Epidermal melanocyte (primary cell): ENCODE measurements around the gene HES2.
"Not testable (repeated sequence)": the region's sequence is repeated elsewhere in the genome, so short reads cannot be mapped to it uniquely, and the experiment has no call there.

Source experiments
- DNase-seq: peaks from one replicate; pipeline ENCODE4 v3.0.0; 2011; ENCODE audit warnings: low spot score; ENCODE audit not compliant: insufficient read length

HES2 gene, protein sequence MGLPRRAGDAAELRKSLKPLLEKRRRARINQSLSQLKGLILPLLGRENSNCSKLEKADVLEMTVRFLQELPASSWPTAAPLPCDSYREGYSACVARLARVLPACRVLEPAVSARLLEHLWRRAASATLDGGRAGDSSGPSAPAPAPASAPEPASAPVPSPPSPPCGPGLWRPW

DNA sequence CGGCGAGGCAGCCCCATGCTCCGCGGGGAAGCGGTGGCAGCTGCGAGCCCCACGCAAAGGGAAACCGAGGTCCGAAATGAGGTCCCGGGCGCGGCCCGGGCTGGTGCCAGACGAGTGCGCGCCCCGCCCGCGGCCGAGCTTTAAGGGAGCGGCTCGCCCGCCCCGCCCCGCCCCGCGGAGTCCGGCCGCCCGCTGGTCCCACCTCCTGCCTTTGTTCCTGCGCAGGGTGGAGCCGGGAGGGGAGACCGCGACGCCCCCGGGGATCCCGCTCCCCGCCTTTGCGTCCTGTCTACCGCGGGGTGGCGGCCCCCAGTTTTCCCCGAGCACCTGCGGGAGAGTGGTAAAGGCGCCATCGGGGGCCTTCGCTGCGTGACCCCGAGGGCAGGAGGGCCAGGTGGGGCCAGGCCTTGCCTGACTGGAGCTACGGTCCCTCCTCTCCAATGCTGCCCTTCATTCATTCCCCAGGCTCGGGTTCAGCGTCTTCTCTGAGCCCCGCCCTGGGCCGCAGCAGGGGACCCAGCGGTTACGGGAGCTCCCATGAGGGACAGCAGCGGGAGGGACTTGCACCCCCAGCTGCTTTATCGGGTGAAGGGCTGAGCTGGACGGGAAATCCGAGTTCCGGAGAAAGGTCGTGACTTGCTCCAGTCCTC is at the start of gene HES2:
HES2 (minus strand) TSS at position 116 of the 650 bp plus-strand sequence; CDS start at position 17, 99 bp downstream.
- peak; percentile 42 for DNase-seq

DNA sequence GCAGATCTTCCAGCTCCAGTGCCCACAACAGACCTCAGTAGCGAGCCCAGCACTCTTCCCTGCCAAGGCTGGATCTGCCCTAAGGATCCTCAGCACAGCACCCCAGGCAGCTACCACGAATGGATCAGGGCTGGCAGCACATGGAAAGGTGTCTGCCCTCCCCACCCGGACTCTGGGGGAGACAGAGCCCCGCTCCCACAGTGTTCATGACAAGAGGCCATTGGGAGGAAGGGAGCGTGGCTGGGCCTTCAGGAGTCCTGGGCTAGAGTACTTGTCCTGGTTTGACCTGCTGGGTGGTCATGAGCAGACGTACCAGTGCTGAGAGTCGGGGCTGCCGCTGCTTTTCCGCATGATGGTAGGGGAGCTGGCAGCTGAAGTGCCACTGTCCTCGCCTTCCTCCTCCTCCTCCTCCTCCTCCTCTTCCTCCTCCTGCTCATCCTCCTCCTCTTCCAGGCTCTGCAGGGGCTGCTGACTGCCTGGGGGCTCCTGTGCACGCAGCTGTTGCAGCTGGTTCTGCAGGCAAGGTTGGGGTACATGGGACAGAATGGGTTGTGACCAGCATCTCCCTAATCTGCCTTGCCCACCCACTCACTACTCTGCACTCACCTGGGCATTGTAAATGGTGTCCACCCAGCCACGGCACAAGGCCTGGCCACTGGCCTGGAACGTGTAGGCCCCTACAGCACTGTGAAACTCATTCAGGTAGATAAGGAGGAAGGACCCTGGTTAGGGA is 49.2 kb upstream of the HES2 start:
- DNase-seq = no peak

DNA sequence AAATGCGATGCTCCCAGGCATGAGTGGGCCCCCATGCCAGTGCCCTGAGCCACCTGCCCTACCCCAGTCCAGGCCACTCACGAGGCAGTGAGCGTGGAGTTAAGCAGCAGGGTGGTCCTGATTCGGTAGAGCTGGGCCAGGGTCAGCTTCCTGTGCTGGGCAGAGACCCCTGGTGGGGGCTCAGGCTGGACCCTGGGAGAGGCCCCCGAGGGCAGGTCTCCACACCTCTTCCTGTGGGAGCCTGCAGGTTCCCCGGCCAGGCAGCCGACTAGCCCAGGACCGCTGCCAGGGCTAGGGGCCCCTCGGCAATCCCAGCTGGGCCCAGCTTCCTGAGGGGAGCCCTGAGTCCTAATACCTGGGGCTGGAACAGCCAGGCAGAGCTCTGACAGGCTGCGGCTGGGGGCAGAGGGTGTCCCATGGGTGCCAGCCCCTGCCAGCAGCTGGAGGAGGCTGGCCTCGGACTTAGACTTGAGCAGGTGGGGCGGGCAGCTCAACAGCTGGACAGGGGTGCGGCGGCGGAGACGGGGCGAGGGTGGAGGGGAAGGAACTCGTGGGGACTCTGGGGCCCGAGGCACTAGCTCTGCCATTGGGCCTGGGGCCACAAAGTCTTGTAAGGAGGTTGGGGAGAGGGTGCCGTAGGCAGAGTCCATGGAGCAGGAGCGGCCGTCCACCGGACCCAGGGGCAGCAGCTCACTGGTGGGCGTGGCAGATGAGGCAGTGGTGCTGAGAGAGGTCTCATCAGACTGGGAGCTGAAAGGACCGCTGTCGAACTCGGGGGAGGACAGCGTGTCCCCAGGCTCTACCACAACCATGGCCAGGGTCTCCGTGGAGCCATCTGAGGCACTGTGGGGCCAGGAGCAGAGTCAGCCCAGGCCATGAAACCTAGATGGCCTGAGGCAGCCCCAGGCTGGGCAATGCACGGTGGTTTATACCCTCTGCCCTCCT is 48.3 kb upstream of the HES2 start:
- DNase-seq = no peak

DNA sequence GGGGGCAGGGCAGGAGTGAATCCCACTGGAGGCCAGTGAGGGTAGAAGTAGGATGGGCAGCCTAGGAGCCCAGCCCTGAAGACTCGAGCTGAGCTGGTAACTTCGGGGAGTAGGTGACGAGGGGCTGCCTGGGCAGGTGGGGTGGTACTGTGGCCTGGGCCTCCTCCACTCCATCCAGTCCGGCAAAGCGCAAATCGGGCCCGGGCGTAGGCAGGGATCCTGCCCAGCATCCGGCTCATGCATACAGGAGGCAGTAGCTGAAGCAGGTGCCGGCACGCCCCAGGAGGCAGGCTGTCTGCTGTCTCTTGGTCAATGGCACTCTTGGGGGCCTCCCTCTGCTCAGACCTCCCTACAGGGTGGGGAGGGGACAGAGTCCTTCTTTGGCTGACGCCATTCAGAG is 47.5 kb upstream of the HES2 start:
- DNase-seq = no peak

DNA sequence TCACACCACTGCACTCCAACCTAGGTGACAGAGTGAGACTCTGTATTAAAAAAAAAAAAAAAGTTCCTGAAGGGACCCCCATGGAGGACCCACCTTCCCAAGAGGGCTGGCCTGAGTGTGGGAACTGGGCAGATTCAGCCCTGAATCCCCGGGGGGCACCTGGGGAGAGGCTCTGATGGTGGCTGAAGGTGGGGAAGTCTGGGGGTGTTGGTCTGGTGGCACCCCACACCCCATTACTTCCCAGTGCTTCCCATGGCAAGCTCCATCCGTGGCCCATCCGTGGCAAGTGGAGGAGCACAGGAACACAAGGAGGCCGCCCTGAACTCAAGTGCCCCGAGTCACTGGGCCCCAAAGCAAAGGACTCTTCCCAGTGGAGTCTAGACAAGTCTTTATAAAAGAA is 47.0 kb upstream of the HES2 start:
- DNase-seq = no peak

DNA sequence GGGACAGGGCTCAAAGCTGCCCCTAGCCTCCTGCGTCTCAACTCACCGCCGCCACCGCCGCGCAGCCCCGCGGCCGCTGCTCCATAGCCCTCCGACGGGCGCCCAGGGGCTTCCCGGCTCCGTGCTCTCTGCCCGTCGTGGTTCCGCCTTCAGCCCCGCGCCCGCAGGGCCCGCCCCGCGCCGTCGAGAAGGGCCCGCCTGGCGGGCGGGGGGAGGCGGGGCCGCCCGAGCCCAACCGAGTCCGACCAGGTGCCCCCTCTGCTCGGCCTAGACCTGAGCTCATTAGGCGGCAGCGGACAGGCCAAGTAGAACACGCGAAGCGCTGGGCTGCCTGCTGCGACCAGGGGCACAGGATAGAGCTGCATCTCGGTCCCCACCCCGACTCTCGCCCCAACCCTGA is 46.3 kb upstream of the HES2 start, which contains the start of gene TNFRSF25:
TNFRSF25 (minus strand) TSS at position 151 of the 400 bp plus-strand sequence; CDS start at position 85, 66 bp downstream.
- DNase-seq = no peak

DNA sequence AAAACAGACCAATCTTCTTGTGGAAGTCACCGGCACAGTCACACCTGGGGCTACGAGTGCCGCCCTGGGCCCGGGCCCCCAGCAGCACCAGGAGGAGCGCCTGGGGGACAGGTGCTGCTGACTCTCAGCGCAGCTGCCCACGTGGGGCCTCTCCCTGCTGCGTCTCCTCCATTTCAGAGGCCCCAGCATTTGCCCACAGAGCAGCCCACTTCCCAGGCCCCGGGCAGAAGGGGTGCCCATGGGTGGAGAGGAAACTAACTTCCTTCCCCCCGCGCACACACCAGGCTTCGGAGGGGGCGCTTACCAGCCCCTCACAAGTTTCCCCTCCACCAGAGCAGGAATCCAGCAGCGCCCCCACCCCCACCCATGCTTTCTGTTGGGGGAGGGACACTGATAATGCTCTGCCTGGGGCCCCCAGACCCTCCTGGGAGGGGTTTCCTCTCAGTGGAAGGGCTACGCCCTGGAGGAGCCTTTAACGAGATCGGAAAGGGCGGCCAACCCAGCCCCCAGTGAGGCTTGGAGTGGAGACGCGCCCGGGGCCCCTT is 45.8 kb upstream of the HES2 start:
- DNase-seq = no peak

DNA sequence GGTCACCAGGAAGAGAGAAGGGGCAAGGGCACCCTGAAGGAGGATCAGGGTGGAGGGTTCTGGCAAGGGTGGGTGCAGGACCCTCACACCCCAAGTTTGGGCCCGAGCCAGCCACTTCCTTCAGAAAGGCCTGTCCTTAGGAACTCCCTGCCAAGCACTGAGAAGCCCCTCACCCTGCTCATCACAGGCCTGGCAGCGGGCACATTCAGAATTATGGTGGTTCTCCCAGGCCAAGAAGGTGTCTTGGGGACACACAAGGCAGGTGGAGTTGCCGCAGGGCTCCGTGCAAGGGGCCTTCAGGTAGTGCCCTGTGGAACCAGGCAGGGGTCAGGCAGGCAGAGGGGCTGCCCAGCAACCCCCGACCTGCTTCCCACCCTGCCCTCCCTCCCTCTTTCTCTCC is 45.2 kb upstream of the HES2 start:
- DNase-seq = no peak

DNA sequence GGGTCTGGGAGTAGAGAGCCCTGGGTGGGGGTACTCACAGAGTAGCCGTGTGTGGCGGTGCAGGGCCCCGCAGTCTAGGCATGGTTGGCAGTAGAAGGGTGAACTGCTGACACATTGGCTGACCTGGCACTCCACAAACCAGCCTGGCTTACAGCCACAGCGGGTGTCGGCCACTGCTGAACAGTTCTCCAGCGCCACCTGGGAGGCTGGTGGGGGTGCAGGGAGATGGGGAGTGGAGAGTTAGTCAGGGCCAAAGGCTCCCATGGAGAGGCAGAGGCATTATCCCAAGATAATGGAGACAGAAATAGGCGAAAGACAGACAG is 44.8 kb upstream of the HES2 start:
- DNase-seq = no peak

DNA sequence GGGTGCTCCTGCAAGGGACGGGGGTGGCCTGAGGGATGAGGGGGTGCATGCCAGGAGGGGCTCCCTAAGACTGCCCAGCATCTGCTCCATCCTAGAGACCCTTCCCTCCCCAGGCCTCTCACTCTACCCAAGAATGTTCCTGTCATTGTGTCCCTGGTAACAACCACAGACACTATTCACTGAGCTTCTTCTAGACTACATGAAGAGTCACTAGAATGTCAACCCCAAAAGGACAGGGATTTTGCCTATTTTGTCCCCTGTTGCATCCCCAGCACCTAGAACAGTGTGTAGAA is 43.3 kb upstream of the HES2 start:
- DNase-seq = no peak

DNA sequence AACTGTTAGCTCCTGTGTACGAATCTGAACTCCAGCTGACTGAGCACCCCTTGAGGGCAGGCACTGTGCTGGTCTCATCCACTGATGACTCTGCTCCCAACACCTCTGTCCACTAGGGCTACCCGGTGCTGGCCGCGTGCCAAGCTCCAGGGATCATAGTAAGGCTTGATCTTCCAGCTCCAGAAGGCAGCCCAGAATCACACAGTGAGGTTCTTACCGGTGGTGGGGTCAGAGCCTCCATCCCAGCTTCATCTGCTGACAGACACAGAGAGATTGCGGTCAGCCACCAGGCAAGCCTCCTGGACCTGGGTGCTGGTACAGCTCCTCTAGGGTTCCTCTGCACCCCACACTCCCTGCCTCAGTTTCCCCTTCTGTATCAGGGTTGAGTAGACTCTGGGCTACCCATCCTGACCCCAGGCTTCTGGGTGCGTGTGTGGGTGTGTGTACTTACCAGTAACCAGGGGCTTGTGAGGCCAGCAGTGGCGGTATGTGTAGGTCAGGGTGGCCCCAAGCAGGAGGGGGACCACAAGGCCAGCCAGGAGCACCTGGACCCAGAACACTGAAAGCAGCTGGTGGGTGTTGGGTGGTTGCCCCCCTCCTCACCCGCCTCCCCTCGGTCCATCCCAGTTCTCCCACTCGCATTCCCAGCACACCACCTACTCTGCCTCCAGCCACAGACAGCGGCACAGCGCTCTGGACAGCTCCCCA is 42.8 kb upstream of the HES2 start:
- DNase-seq = no peak

DNA sequence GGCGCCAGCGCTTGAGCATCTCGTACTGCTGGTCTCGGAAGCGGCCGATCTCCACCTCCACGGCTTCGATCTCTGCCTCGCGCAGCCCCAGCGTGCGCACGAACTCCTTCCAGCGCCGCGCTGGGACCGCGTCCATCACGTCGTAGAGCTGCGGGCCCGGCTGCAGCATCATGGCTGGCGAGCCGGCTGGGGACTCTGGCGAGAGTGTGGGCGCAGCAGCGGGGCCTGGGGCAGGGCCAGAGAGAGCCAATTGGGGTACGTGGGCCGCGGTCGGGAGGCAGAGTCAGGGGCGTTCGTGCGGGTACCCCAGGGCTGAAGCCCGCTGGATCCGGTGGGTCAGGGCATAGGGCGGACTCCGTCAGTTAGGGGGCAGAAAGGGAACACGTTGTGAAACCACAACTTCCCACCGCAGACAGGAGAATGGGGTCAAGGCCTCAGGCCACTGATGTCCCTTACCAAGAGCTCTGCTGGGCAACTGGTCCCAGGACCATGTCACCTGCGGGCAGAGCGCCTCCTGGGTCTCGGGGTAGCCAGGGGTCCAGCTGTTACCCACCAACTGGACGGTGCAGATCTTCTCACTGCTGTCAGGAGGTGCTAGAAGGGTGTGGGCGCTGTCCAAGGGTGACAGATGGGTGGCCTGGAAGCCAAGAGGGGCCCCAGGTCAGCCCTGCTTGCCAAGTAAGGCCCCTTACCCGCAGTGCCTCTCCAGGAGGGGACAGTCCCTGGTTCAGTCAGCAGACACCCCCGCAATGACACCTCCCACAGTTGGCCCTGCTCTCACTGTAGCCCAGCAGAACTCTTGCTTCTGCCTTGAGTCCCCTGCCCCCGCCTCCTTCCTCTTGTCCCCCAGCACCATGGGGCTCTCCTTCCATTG is 42.1 kb upstream of the HES2 start:
- DNase-seq = no peak

DNA sequence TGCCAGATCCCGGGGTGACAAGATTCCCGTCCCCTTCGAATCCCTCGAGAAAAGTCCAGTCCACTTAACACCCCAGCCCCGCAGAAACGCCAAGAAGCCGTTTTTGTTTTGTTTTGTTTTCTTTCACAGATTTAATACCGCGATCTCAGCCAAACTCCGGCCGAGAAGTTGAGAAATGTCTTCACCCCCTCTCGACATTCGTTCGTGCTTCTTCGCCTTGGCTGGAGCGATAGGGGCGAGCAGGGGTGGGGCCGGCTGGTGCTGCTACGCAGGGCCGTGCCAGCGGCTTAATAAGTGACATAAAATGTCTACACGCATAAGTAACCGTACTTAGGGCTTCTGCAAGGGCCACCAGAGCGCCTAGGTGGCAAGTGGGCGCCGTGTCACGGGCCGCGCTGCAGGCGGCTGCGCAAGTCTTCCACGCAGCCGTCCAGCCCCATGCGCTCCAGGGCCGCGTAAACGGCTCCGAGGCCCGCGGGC is 41.4 kb upstream of the HES2 start:
- no peak for DNase-seq

DNA sequence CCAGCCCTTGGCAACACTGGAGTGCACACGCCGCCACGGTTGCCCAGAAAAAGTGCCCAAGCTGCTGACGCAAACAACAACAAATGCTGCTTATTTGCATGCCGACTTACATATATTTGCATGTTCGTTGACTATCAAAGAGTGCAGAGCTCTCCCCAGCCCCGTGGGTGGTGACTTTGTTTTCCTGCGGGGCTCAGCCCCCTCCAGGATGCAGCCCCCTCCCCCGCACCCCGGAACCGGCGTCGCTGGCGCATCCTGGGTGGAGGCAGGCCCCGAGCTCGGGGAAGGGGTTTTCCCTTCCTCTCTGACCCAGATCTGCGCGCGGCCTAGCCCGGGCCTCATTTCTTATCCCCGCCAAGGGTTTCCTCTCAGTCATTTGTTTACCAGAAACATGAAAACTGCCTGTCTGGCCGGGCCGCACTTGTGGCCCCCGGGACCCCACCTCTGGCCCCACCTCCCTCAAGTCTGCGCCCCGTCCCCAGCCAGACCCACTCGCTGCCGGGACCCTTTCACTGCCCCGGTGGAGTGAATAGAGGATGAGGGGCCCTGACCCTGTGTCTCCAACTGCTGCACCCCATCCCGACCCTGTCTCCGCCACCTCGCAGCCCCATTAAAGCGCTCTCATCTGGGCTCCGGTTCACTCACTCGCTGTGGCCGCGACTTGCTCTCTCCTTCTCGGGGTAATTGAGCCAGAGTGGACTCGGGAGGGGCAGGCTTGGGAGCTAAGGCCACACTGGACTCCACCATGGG is 40.8 kb upstream of the HES2 start:
- no peak for DNase-seq

DNA sequence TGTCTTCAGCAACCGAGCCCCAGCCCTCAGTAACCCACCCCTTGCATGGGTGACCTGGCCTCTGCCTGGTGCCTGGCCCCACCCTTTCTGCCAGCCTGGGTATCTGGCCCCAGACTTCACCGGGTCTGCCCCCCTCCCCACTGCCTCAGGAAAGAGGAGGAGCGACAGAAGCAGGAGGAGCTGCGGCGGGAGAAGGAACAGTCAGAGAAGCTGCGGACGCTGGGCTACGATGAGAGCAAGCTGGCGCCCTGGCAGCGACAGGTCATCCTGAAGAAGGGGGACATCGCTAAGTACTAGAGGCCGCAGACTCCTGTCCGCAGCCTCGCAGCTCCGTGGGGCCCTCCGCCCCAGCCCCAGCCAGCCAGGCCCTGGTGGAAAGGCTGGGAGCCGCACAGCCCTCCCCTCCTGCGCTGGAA is 40.1 kb upstream of the HES2 start:
- DNase-seq = no peak

DNA sequence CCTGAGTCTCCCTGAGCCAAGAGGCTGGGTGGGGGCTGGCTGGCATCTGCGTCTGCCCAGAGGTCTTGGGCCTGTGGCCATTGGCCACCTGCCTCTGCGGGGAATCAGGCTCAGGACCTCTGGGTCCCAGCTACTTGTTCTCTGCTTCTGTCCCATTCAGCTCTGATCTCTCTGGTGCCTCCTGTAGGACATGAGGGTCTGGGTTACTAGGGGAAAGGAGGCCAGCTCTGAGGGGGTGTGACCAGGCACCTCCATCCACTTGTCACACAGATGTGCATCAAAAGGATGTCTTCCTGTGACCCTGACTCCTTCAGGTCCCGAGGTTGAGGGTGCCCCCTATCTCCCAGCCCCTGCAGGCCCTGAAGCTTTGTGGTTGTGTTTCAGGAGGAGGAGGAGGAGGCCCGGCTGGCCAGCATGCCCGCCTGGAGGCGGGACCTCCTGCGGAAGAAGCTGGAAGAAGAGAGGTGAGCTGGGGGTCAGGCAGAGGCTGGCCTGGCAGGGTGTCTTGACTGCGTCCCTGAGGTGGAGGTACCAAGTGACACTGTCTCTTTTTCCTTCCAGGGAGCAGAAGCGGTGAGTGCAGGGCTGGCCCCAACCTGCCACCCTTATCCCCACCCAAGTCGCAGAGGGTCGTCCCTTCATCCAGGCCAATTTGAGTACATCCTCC is 37.2 kb upstream of the HES2 start:
- DNase-seq = no peak

DNA sequence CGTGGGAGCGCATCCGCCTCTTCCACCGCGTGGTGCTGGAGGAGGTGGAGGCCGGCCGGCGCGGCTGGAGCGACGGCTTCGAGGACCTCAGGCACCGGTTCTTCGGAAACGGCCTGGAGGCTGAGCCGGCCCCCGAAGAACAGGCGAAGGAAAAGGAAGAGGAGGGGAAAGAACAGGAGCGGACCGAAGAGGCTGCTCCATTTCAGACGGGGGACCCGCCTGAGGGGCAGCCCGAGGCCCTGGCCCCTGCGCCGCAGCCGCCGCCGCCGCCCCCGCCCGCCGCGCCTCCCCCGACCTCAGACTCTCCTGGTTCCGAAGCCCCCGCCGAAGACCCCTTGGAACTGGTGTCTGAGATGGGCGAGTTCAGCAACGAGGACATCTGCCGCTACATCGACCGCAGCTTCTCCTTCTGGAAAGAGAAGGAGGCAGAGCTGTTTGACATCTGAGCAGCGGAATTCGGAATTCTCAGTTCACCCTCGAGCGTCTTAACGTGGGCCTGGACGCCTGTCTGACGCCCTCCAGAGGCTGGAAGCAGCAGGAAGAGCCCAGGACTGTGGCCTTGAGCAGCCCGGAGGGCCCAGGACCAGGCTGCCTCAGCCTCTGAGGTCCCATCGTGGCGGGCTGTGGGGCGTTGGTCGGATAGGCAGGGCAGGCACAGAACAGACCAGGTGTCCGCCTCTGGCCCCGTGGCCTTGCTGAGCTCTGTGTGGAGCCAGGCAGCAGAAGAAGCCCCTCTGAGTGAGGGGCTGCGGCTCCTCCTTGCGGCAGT is 36.2 kb upstream of the HES2 start:
- DNase-seq = not testable (repeated sequence)
